D721Med (cell line): ENCODE data around the gene MATN1.

Experiments
- DNase-seq: peaks from one replicate; pipeline ENCODE4 v3.0.0; 2011; ENCODE audit warnings: low spot score; ENCODE audit not compliant: insufficient read length
- FAIRE-seq: peaks from 2 replicates; lab custom pipeline; 2011; peaks lifted over from hg19 to GRCh38; lab: Jason Lieb, UNC
- CTCF ChIP-seq: IDR thresholded peaks from 2 replicates; pipeline ENCODE4 v1.5.1; 2012; ENCODE audit warnings: mild to moderate bottlenecking, control low read depth; ENCODE audit not compliant: insufficient read depth; ENCODE audit errors: missing control alignments

MATN1 gene

GRCh38 chr1:30728832-30729638, 5.7 kb upstream of the MATN1 start:
- FAIRE-seq (no peak), DNase-seq (no peak)
- no peak for TF ChIP-seq CTCF

DNA sequence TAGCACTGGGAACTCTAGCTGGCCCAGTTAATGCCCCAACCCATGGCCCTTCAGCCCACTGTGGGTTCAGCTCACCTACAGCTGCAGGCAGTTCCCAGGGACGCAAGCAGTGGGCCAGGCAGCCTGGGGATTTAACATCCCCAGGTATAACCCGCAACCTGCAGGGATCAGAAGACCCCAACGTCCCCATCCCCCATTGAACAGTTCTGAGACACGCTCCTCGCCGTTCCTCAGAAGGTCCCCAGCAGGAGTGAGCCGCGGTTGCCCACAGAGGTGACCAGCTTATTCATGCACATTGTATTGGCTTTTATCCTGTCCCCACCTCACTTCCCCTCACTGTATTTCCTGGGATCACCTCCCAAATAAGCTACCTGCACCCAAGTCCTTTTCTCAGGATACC, 5.0 kb upstream of the MATN1 start:
- no peak for FAIRE-seq
- no peak for DNase-seq
- no peak for TF ChIP-seq CTCF

GRCh38 chr1:30727824-30728223, 4.4 kb upstream of the MATN1 start:
- no peak for FAIRE-seq
- DNase-seq: no peak
- TF ChIP-seq CTCF: no peak

DNA sequence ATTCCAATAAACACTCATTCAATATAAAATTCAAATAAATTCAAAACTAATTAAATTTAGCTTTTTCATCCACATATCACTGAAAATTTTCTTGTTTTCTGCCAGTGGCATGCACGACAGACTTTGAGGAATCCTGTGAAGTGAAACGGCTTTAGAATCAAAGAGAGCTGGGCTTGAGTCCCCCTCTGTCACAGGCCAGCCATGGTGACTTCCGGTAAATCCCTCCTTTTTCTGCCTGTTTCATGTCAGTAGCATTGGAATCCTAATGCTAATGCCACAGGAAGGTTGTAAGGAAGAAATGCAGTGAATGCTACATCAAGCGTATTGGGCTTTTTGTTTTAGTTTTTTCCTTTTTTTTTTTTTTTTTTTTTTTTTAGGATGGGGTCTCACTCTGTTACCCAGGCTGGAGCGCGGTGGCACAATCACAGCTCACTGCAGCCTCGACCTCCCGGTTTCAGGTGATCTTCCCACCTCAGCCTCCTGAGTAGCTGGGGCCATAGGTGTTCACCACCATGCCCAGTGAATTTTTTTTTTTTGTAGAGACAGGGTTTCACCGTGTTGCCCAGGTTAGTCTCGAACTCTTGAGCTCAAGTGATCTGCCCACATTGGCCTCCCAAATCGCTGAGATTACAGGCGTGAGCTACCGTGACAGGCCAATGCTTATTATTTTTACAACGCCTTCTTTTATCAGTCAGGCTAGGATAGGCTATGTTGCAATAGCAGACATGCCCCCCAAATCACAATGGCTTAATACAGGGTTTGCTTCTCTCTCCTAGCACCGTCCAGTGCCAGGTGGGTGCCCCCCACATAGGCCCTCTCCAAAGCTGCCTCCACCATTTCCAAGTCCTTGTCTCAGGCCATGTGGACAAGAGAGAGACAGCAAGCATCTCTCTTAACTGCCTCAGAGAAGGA, 3.6 kb upstream of the MATN1 start:
- FAIRE-seq: no peak
- DNase-seq: no peak
- TF ChIP-seq CTCF: no peak

GRCh38 chr1:30726236-30726635, 2.9 kb upstream of the MATN1 start:
- no peak for TF ChIP-seq CTCF
- no peak for DNase-seq
- no peak for FAIRE-seq

DNA sequence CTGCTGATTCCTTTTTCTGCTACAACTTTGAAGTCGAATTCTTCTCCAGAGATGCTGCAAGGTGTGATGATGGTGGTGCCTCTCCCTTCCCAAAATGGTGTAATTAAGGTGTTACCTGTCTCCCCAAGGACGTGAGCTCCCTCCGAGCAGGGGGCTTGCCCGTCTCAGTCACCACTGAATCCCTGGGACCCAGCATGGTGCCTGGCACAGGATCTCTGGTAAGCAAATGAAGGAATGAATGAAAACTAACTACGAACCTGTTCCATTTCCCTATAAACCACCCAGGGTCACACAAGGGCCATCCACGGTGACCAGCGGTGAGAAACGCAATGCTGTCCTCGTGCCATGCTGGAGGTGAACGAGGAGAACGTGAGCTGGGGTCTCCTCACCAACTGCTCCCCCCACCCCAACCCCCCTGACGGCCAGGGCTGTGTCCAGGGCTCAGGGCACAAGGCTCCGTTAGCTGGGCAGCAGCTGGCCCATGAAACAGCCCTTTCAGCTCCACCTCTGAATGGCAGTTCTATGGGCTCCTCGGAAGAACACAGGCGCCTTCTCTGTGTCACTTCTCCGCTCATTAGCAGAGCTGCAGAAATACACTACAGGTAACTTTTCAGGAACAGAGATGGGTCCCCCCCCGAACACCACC, 2.2 kb upstream of the MATN1 start:
- TF ChIP-seq CTCF: no peak
- no peak for FAIRE-seq
- DNase-seq: no peak
